Skin of body (tissue), 2 donors: Measurements from ENCODE around the gene TPI1. TPM values are rescaled to one million over a fixed set of nuclear protein-coding genes. Genes with fewer than 3 reads are reported as not detected.
A peak's percentile ranks its signal among the peaks of the same experiment; 100 is the strongest.
"Not testable (repeated sequence)": the region's sequence is repeated elsewhere in the genome, so short reads cannot be mapped to it uniquely, and the experiment has no call there.

ENCODE experiments used
- DNase-seq: peaks from one replicate; lab custom pipeline; 2025; lab: John Stamatoyannopoulos, UW
- total RNA-seq: library from RNA; depleted of rRNA; stranded (reverse); fragments of >200 nt; gene quantifications from one replicate; pipeline ENCODE4 v1.2.3, GENCODE V29; 2014

TPI1 gene
- total RNA-seq, 1 donor from 2014 or later = 316 TPM

- DNase-seq = no peak
These were observed 19.7 kb upstream of the TPI1 start for GRCh38 chr12:6847676-6848075.

GRCh38 chr12:6849427-6849826 is 17.9 kb upstream of the TPI1 start:
- no peak for DNase-seq

GRCh38 chr12:6849976-6850560 is 17.3 kb upstream of the TPI1 start:
- no peak for DNase-seq

GRCh38 chr12:6850796-6851152 is 16.6 kb upstream of the TPI1 start:
- DNase-seq = no peak

- peak; percentile 98 for DNase-seq
These were observed 16.0 kb upstream of the TPI1 start, which contains the start of gene CDCA3 for GRCh38 chr12:6851153-6851920. CDCA3 (minus strand) TSS chr12:6851286; CDS start chr12:6850952, 334 bp downstream.

- peak; percentile 100 for DNase-seq
These were observed 15.2 kb upstream of the TPI1 start, which contains the start of gene USP5 for GRCh38 chr12:6851921-6852650. USP5 (plus strand) TSS chr12:6852150; CDS start chr12:6852180, 30 bp downstream.

- peak; percentile 34 for DNase-seq
These were observed 14.5 kb upstream of the TPI1 start for GRCh38 chr12:6852651-6853354.

GRCh38 chr12:6853626-6854025 is 13.7 kb upstream of the TPI1 start:
- DNase-seq = no peak

GRCh38 chr12:6854036-6854435 is 13.3 kb upstream of the TPI1 start:
- DNase-seq = no peak

- no peak for DNase-seq
These were observed 12.0 kb upstream of the TPI1 start for GRCh38 chr12:6855322-6855721.

GRCh38 chr12:6858799-6859198 is 8.5 kb upstream of the TPI1 start:
- no peak for DNase-seq

- no peak for DNase-seq
These were observed 7.2 kb upstream of the TPI1 start for GRCh38 chr12:6860116-6860515.

GRCh38 chr12:6860942-6861341 is 6.4 kb upstream of the TPI1 start:
- DNase-seq = no peak

- DNase-seq = no peak
These were observed 5.9 kb upstream of the TPI1 start for GRCh38 chr12:6861391-6861790.

GRCh38 chr12:6863033-6863432 is 4.3 kb upstream of the TPI1 start:
- DNase-seq = no peak

GRCh38 chr12:6863586-6864321 is 3.6 kb upstream of the TPI1 start:
- DNase-seq = no peak

- not testable (repeated sequence) for DNase-seq
These were observed 2.0 kb upstream of the TPI1 start for GRCh38 chr12:6865307-6865706.

GRCh38 chr12:6866163-6866919 is 990 bp upstream of the TPI1 start:
- DNase-seq = no peak

GRCh38 chr12:6866920-6867412 is 365 bp upstream of the TPI1 start:
- DNase-seq = no peak
